GM12878 (cell line): ENCODE measurements around the gene AP1M1.

Source experiments
- BMI1 ChIP-seq: fragments of 450-650 bp; IDR thresholded peaks from 2 replicates; pipeline ENCODE4 v1.6.1; 2016; ENCODE audit warnings: mild to moderate bottlenecking, moderate library complexity, borderline replicate concordance
- CEBPZ ChIP-seq: fragments of 150-350 bp; IDR thresholded peaks from 2 replicates; pipeline ENCODE4 v1.6.1; 2016; ENCODE audit warnings: low read depth, low read length
- CHD1 ChIP-seq: IDR thresholded peaks from 2 replicates; pipeline ENCODE4 v1.6.1; 2012; ENCODE audit warnings: low read depth, low read length, improper control_type of control experiment
- CTCF ChIP-seq, 3 experiments: IDR thresholded peaks in 2 of 3; conservative IDR thresholded peaks in 1 of 3; 2 replicates each; pipeline ENCODE4 v1.5.1; 2011; ENCODE audit warnings: low read depth in 3 of 3, low read length in 3 of 3, mild to moderate bottlenecking in 3 of 3, control low read depth in 2 of 3, moderate library complexity in 2 of 3, inconsistent platforms in 1 of 3, mixed read lengths in 1 of 3; ENCODE audit not compliant: control insufficient read depth in 2 of 3, insufficient read depth in 1 of 3; ENCODE audit errors: extremely low read depth in 1 of 3
- EZH2 ChIP-seq: IDR thresholded peaks from 2 replicates; pipeline ENCODE4 v1.6.1; 2012; ENCODE audit warnings: low read depth, mild to moderate bottlenecking, control low read depth, inconsistent platforms, low read length, borderline replicate concordance; ENCODE audit not compliant: control insufficient read depth
- LARP7 ChIP-seq: fragments of 450-650 bp; IDR thresholded peaks from 2 replicates; pipeline ENCODE4 v1.6.1; 2017; ENCODE audit warnings: mild to moderate bottlenecking
- MTA3 ChIP-seq: IDR thresholded peaks from 2 replicates; pipeline ENCODE4 v1.6.1; 2012; ENCODE audit warnings: low read length, inconsistent platforms, borderline replicate concordance
- POLR2A ChIP-seq: IDR thresholded peaks from 2 replicates; pipeline ENCODE4 v1.6.1; 2011; ENCODE audit warnings: low read depth, mild to moderate bottlenecking, low read length
- POLR2AphosphoS5 ChIP-seq: IDR thresholded peaks from 2 replicates; pipeline ENCODE4 v1.6.1; 2011; ENCODE audit warnings: mild to moderate bottlenecking, low read length, inconsistent platforms
- RB1 ChIP-seq: fragments of 450-650 bp; formaldehyde crosslinking; IDR thresholded peaks from 2 replicates; pipeline ENCODE4 v1.6.1; 2017; ENCODE audit warnings: mild to moderate bottlenecking, borderline replicate concordance
- REST ChIP-seq: IDR thresholded peaks from 2 replicates; pipeline ENCODE4 v1.6.1; 2012; ENCODE audit warnings: mild to moderate bottlenecking, low read depth, low read length
- TBL1XR1 ChIP-seq: IDR thresholded peaks from 2 replicates; pipeline ENCODE4 v1.6.1; 2012; ENCODE audit warnings: low read depth, low read length, improper control_type of control experiment
- USF1 ChIP-seq: IDR thresholded peaks from 2 replicates; pipeline ENCODE4 v1.6.1; 2011; ENCODE audit warnings: borderline replicate concordance, low read depth, mild to moderate bottlenecking, moderate library complexity, mixed read lengths, low read length; ENCODE audit not compliant: insufficient read depth; ENCODE audit errors: extremely low read length

- TF ChIP-seq CEBPZ: no peak
- TF ChIP-seq CHD1: no peak
- TF ChIP-seq USF1: no peak
- TF ChIP-seq REST: no peak
- no peak for TF ChIP-seq BMI1
- TF ChIP-seq CTCF (IDR thresholded peaks at IDR 0.05 in 2 of 3, conservative IDR thresholded peaks at IDR 0.05 in 1 of 3; ENCODE audit: control insufficient read depth in 2 of 3, extremely low read depth in 1 of 3, insufficient read depth in 1 of 3, low read depth in 3 of 3, low read length in 3 of 3): no peak
- TF ChIP-seq TBL1XR1: no peak
- no peak for TF ChIP-seq EZH2
- TF ChIP-seq POLR2A: no peak
- no peak for TF ChIP-seq POLR2AphosphoS5
- TF ChIP-seq RB1: no peak
- no peak for TF ChIP-seq MTA3
- TF ChIP-seq LARP7: no peak
Observed at GRCh38 chr19:16208064-16208759, 10.5 kb downstream of the AP1M1 start.
